Left ventricle myocardium inferior (tissue), 1 donor: ENCODE results near the gene NAV2. TPM values are rescaled to one million over a fixed set of nuclear protein-coding genes. Genes with fewer than 3 reads are reported as not detected.
A peak's percentile ranks its signal among the peaks of the same experiment; 100 is the strongest.

ENCODE experiments used
- DNase-seq: peaks from one replicate; pipeline ENCODE4 v3.0.0-alpha.2; 2020
- H3K27ac ChIP-seq: fragments of 200-600 bp; replicated peaks from 2 replicates; pipeline ENCODE4 v1.8.0; 2021
- H3K27me3 ChIP-seq: fragments of 200-600 bp; 2 replicates; pipeline ENCODE4 v1.8.0; 2021; ENCODE audit warnings: low read depth
- H3K36me3 ChIP-seq: fragments of 200-600 bp; 2 replicates; pipeline ENCODE4 v1.8.0; 2021
- H3K4me1 ChIP-seq: fragments of 200-600 bp; 2 replicates; pipeline ENCODE4 v1.8.0; 2021
- H3K4me3 ChIP-seq: fragments of 200-600 bp; 2 replicates; pipeline ENCODE4 v1.8.0; 2021; ENCODE audit warnings: mild to moderate bottlenecking, moderate library complexity
- H3K9me3 ChIP-seq: fragments of 200-600 bp; replicated peaks from 2 replicates; pipeline ENCODE4 v1.8.0; 2021
- intact Hi-C: fragments of 100-400 bp; cut with micrococcal nuclease; formaldehyde crosslinking; loops from one replicate; pipeline ENCODE4 v1.11.0; 2022
- total RNA-seq: library from RNA; stranded (reverse); fragmentation: NEBNext Ultra II Directional; extraction: Animal tissue kit (Norgen Biotek cat#: 25700); gene quantifications from one replicate; pipeline ENCODE4 v1.2.1, GENCODE V29; 2021
- TF ChIP-seq, protein P1 (sequence below): fragments of 200-600 bp; IDR thresholded peaks from 2 replicates; pipeline ENCODE4 v1.8.0; 2021; ENCODE audit warnings: antibody characterized with exemption, mild to moderate bottlenecking, borderline replicate concordance
- donor health status: DM: no; HTN: yes; CAD: no; lungs with severe emphysema.

The NAV2 gene
- total RNA-seq, 1 donor from 2014 or later: 14.3 TPM

DNA sequence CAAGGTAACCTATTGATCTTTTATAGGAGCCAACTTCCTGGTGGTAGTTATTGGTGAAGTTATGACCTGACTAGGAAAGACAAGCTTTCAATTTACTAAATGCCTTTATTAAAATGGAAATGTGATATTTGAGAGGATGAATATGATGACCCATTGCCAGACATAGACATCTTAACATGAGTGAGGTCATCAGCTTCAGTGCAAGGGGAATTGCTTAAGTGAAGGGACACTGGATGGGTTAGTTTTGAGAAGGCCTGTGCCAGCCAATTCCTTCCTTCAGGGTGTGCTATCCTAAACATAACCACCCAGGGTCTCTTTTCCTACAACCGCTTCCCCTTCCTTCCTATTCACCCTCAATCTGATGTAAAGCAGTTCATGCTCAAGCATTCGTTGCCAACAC lies 21.5 kb downstream of the NAV2 start:
- Histone ChIP-seq H3K4me1 (peaks cover 60% of the 10 kb centered on the region), H3K4me3 (no peak overlapping the region), H3K27ac (no peak overlapping the region), H3K36me3 (no peaks in the 10 kb centered on the region), H3K27me3 (no peaks in the 10 kb centered on the region), H3K9me3 (no peaks in the 10 kb centered on the region)
- no peak for DNase-seq
- TF ChIP-seq, protein P1, sequence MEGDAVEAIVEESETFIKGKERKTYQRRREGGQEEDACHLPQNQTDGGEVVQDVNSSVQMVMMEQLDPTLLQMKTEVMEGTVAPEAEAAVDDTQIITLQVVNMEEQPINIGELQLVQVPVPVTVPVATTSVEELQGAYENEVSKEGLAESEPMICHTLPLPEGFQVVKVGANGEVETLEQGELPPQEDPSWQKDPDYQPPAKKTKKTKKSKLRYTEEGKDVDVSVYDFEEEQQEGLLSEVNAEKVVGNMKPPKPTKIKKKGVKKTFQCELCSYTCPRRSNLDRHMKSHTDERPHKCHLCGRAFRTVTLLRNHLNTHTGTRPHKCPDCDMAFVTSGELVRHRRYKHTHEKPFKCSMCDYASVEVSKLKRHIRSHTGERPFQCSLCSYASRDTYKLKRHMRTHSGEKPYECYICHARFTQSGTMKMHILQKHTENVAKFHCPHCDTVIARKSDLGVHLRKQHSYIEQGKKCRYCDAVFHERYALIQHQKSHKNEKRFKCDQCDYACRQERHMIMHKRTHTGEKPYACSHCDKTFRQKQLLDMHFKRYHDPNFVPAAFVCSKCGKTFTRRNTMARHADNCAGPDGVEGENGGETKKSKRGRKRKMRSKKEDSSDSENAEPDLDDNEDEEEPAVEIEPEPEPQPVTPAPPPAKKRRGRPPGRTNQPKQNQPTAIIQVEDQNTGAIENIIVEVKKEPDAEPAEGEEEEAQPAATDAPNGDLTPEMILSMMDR: no peak
- intact Hi-C loops: no loop called here

GRCh38 chr11:19735157-19735908 lies 22.7 kb downstream of the NAV2 start:
- TF ChIP-seq, protein P1: peak; percentile 38
- no peak overlapping the region for H3K4me3 ChIP-seq
- peak overlapping the region; percentile 36 for H3K27ac ChIP-seq
- H3K4me1 ChIP-seq: peaks cover 62% of the 10 kb centered on the region
- H3K27me3 ChIP-seq: no peaks in the 10 kb centered on the region
- DNase-seq: no peak
- no peaks in the 10 kb centered on the region for H3K36me3 ChIP-seq
- H3K9me3 ChIP-seq: no peaks in the 10 kb centered on the region
- intact Hi-C loops: no loop called here

DNA sequence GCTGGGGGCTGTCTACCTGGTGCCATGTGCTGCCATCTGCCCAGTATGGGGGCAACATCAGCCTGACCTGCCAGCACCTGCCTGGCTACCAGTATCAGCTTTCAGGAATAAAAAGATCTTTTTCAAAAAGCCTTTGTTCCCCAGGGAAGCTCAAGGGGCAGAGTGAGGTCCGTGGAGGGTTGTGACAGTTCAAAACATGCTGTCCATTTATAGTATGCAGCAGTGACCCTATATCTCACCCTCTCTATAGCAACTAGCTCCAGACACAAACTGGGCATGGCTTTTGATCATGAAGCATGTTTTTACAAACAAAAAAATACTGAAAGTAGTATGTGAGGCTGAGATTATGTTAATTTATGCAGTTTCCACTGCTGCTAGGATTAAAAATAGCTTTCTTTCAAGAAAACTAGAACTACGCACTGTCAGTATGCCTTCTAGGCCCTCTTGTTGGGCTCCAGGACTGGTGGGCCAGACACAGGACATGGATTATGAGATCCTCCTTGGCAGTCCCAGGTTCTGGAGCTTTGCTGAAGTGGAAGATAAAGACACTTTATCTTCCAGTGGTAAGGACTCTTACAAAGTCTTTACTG lies 23.4 kb downstream of the NAV2 start:
- no peak for DNase-seq
- Histone ChIP-seq H3K27me3 (no peaks in the 10 kb centered on the region), H3K36me3 (no peaks in the 10 kb centered on the region), H3K4me3 (no peak overlapping the region), H3K9me3 (no peaks in the 10 kb centered on the region), H3K27ac (peak overlapping the region; percentile 36), H3K4me1 (peaks cover 61% of the 10 kb centered on the region)
- TF ChIP-seq, protein P1: no peak
- intact Hi-C loops: no loop called here

GRCh38 chr11:19736831-19737230 lies 24.2 kb downstream of the NAV2 start:
- no peak for DNase-seq
- H3K4me3 ChIP-seq: no peak overlapping the region
- no peaks in the 10 kb centered on the region for H3K9me3 ChIP-seq
- no peak overlapping the region for H3K27ac ChIP-seq
- no peaks in the 10 kb centered on the region for H3K27me3 ChIP-seq
- H3K4me1 ChIP-seq: peaks cover 61% of the 10 kb centered on the region
- intact Hi-C loops: no loop called here
- H3K36me3 ChIP-seq: no peaks in the 10 kb centered on the region
- TF ChIP-seq, protein P1: no peak

DNA sequence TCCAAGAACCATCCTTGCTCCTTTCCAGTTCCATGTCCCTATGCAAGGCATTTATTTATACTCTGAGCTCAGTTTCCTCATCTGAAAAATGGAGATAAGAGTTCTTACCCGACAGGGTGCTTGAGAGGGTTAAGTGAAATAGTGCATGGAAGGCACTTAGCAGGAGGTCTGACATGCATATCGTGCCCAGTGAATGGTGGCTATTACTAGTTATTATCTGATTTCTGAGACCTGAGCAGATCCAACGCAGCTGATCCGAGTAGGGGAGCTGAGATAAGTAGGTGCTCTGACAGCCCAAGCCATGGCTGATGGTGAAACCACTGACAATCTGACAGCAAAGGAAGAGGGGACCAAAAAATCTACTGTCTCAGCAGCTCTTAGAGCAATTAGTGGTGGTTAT lies 24.9 kb downstream of the NAV2 start:
- no peaks in the 10 kb centered on the region for H3K27me3 ChIP-seq
- peaks cover 66% of the 10 kb centered on the region for H3K4me1 ChIP-seq
- TF ChIP-seq, protein P1: no peak
- intact Hi-C loops: no loop called here
- no peak overlapping the region for H3K27ac ChIP-seq
- no peaks in the 10 kb centered on the region for H3K9me3 ChIP-seq
- no peak for DNase-seq
- no peak overlapping the region for H3K4me3 ChIP-seq
- no peaks in the 10 kb centered on the region for H3K36me3 ChIP-seq
